Middle frontal gyrus (tissue), 1 donor: Measurements from ENCODE around the gene POLR2C.
"Not testable (repeated sequence)": the region's sequence is repeated elsewhere in the genome, so short reads cannot be mapped to it uniquely, and the experiment has no call there.

ENCODE experiments used
- DNase-seq: peaks from one replicate; pipeline ENCODE4 v3.0.0-alpha.2; 2015; ENCODE audit warnings: low spot score; ENCODE audit errors: extremely low spot score

POLR2C gene

GRCh38 chr16:57479205-57479975 is 16.9 kb downstream of the POLR2C start:
- DNase-seq, result no peak

DNA sequence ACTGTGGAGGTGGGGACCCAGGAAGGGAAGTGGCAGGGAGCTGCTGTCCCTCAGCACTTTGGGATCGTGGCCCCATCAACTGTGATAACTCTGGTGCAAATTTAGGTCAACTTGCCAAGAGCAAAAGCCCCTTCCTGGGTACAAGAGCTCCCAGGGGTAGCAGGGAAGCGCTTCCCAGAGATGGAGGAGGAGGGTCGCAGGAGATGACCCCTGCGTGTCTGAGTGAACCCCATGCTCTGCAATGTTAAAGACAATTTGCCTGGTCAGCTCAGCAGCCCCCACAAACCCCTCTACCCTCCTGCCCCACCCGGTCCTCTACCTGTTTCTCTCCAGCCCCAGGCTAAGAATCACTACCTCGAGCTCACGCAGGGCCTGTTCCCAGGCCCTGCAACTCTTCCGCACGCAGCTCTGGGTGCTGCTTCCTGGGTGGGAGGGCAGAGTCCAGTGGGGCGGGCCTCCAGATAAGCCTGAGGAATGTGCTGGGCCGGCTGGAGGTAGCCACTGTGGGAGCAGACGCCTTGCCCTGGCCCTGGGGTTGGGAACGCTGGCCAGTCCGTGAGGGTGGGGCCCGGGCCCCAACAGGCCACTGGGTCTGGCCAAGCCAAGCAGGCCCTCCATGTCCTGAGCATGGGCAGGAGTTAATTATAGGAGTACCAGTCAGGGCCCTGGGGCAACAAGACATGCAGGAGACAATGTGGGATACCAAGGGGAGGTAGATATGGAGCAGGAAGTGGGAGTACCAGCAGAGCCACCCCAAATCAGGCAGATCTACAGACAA is 17.7 kb downstream of the POLR2C start:
- DNase-seq, result no peak

- DNase-seq, result no peak
These were observed 18.3 kb downstream of the POLR2C start for GRCh38 chr16:57480754-57481230.

DNA sequence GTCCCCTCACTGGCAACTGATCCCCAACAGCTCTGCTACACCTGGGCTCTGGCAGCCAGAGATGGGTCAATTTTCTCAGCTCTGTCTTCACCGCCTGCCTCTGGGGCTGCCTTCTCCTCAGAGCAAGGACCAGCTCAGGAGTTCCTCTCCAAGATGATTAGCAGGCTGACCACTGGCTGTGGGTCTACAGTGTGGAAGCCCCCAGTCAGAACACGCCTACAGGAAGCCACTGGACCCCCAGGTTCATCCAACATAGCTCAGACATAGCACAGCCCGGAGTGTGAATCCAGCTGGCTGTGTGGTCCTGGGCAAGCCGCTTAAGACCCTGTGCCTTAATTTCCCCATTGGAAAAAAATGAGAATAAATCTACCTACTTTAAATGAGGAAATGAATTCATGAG is 18.9 kb downstream of the POLR2C start:
- DNase-seq, result no peak

- DNase-seq, result no peak
These were observed 20.5 kb downstream of the POLR2C start for GRCh38 chr16:57482845-57483545.

DNA sequence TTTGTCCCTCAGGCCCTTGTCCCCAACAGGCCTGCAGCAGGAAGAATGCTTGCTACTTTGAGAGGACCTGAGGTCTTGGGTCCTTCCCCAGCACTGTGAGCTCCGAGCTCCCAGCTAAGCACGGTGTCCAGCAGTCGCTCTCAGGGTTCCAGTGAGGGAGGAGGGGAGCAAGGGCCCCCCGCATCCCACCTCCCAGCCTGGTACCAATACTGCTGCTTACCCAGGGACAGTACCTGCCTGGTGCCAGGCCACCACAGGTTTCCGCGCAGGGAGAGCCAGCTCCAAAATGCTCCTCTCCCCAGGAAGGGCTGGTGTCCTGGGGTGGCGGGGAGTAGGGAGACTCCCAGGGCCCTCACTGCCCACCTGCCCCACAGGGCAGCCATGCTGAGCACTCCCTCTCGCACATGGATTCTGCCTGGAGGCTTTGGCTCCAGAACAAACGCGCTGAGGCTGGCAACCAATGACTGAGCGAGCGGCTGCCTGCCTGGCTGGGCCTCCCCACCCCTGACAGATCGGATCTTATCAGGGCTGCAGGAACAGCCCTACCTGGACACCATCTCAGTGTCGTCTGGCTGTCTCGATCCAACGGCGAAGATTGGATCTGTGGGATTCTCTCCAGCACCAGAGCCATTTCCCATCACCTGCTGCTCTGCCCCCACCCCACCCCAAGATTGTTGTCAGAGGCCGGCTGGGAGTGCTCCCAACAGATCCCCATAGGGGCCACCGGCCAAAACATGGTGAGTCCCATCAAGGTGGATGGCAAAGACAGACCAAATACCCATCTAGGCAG is 21.4 kb downstream of the POLR2C start:
- no peak for DNase-seq

- DNase-seq, result no peak
These were observed 22.1 kb downstream of the POLR2C start for GRCh38 chr16:57484515-57485005.

GRCh38 chr16:57485091-57485915 is 22.8 kb downstream of the POLR2C start:
- no peak for DNase-seq

DNA sequence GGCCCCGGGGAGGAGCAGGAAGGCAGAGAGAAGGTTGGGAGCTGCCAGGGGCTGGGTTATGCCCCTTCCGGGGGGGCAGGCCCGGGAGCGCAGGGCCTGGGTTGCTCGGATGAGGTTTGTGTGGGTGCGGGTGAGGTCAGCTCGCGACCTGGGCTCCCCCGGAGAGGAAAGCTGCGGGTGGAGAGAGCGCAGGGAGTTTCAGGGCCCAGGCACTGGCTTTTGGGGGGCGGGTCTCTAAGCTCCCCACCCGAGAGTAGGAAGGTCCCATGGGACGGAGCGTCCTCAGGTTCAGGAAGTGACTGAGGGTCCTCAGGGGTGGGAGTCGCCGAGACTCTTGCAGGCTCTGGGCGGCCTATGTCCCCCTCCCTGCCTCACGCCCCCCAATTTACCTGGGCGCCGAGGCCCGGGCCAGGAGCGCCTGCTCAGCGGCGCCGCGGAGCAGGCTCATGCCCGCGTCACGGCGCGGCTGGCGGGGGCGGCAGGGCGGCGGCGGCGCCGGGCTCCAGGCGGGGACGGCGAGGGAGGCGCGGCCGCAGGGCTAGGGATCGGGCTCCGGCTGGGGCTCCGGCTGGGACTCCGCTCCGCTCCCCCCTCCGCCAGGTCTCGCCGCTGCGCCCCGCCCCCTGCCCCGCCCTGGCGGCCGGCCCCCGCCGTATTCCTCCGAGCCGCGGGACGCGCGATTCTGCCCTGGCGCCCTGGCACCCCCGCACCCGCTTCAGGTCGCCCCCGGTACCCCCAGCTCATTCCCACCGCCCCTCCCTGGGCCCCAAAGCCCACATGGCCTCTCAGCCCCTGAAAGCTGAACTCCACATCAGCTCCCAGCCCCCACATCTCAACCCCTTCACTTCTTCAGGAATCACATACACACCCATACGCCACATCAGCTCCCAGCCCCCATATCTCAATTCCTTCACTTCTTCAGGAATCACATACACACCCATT is 23.7 kb downstream of the POLR2C start, which contains the start of gene DOK4:
Gene DOK4, minus strand, starts transcription at position 578 of the 942 bp plus-strand sequence. CDS start 6,986 bp downstream, outside the sequence.
- DNase-seq, result peak; percentile 27

- DNase-seq, result no peak
These were observed 24.7 kb downstream of the POLR2C start for GRCh38 chr16:57486858-57487834.

DNA sequence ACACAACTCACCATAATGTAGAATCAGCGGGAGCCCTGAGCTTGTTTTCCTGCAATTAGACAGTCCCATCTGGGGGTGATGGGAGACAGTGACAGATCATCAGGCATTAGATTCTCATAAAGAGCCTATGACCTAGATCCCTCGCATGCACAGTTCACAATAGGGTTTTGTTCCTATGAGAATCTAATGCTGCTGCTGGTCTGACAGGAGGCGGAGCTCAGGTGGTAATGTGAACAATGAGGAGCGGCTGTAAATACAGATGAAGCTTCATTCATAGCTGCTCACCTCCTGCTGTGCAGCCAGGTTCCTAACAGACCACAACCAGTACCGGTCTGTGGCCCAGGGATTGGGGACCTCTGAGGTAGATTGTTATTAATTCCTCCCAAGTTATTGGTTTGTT is 26.8 kb downstream of the POLR2C start:
- DNase-seq, result no peak

- DNase-seq, result no peak
These were observed 31.3 kb downstream of the POLR2C start for GRCh38 chr16:57493767-57494166.

DNA sequence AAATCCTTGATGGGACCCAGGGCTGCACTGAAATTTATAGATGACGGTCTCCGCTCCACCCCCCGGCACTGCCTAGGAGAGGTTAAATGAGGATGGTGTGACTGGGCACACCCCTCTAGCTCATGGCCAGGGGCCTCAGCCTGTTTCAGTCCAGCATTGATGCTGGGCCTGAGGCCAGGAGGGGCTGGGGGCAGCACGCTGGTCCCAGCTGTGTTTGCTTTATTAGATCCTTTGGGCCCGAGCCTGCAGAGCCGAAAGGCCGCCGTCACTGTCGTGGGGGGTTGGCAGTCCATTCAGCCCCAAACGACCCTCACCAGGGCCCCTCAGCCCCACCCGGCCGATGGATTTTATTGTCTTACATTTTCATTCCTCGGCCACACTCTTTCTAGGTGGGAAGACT is 34.6 kb downstream of the POLR2C start:
- no peak for DNase-seq

DNA sequence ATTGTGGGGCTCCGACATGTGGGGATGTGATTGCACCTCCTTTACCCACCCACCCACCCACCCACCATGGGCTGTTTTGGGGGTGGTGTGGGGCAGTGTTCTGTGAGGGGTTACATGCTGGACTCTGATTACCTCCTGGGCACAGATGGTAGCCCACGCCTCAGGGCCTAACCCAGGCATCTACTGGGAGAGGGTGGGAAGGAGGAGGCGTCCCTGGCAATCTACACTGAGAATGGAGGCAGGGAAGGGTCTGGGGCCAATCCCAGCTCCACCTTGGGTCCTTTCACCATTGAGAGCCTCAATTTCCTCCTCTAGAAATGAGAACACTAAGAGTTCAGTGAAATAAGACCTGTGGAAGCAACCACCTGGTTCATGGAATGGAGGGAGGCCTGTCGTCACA is 35.6 kb downstream of the POLR2C start:
- DNase-seq, result no peak

DNA sequence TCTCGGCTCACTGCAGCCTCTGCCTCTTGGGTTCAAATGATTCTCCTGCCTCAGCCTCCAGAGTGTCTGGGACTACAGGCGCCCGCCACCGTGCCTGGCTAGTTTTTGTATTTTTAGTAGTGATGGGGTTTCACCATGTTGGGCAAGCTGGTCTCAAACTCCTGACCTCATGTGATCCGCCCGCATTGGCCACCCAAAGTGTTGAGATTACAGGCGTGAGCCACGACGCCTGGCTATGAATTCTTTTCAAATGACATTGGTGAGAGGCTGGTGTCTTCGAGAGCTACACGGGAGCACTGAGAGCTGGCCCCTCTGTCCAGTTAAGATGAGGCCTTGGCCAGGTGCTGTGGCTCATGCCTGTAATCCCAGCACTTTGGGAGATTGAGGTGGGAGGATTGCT is 37.5 kb downstream of the POLR2C start:
- DNase-seq, result not testable (repeated sequence)

- DNase-seq, result no peak
These were observed 38.2 kb downstream of the POLR2C start for GRCh38 chr16:57500578-57501111.

DNA sequence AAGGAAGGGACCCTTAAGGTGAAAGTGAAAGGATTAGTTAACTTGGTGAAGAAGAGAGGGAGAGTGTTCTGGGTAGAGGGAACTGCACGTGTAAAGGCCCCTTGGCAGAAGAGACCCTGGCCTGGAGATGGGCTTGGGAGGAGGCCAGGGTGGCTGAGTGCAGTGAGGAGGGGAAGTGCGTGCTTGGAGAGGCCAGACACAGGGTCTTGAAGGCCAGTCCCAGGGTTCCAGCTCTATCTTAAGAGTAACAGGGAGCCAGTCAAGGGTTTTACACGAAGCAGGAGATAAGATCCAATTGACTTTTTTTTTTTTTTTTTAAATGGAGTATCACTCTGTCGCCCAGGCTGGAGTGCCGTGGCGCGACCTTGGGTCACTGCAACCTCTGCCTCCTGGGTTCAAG is 39.0 kb downstream of the POLR2C start:
- no peak for DNase-seq
